GM12873 (cell line): ENCODE results near the gene PDE10A.

ENCODE experiments used
- TF ChIP-seq, protein P1 (sequence below): IDR thresholded peaks from 2 replicates; pipeline ENCODE4 v1.5.1; 2012; ENCODE audit warnings: low read depth, mild to moderate bottlenecking, moderate library complexity, low read length, control low read depth; ENCODE audit not compliant: insufficient read depth; ENCODE audit errors: missing control alignments

Gene PDE10A

DNA sequence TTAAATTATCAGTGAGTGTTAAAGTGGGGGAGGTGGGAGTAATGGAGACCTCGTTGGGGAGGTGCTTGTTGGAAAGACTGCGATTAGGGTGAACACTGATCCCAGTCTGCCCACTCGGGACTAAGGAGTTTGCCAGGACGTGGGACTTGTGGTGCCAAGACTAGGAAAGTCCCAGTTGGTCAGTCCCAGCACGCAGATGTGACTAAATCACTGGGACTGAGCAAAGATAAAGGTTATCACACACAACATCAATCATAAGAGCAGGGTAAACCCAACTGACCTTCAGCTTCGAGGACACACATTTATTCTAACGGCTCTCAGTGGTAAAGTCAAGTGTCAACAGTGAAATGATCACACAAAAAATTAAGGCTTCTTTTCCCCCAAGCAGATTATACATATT lies 45.5 kb downstream of the PDE10A start:
- TF ChIP-seq, protein P1, sequence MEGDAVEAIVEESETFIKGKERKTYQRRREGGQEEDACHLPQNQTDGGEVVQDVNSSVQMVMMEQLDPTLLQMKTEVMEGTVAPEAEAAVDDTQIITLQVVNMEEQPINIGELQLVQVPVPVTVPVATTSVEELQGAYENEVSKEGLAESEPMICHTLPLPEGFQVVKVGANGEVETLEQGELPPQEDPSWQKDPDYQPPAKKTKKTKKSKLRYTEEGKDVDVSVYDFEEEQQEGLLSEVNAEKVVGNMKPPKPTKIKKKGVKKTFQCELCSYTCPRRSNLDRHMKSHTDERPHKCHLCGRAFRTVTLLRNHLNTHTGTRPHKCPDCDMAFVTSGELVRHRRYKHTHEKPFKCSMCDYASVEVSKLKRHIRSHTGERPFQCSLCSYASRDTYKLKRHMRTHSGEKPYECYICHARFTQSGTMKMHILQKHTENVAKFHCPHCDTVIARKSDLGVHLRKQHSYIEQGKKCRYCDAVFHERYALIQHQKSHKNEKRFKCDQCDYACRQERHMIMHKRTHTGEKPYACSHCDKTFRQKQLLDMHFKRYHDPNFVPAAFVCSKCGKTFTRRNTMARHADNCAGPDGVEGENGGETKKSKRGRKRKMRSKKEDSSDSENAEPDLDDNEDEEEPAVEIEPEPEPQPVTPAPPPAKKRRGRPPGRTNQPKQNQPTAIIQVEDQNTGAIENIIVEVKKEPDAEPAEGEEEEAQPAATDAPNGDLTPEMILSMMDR: no peak

DNA sequence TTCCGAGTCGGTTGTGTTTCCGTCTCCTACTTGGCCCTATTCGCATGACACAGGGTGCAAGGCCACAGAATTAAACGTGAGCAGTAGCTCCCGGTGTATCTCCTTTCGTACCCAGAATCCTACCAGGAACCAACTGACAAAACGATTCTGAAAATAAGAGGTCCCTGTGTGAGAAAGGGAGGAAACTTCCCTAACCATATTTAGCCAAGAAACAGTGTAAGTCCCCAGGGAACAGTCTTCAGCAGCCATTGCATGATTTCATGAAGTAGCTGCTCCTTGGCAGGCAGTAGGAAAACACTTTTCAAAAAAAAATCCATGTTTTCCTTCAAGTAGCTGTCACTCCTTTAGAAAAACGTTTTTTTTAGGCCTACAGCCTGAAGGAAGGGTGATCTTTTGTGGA lies 46.9 kb downstream of the PDE10A start:
- TF ChIP-seq, protein P1: no peak

DNA sequence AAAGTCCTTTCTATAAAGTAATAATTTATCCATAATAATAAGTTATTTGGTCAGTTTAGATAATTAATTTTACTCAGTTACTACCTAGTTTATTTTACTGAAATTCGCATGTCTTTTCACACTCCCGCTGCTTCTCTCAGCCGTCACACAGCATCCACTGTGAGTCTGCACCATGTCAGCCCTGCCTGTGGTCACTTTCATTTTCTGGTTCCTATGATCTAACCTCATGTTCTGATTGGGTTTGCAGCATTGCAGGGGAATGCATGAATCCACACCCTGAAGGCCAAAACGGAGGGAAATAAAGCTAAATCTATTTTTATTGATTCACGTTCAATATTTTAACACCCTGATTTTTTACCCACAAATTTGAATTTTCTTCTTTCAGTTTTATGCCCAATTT lies 47.4 kb downstream of the PDE10A start:
- TF ChIP-seq, protein P1: no peak

DNA sequence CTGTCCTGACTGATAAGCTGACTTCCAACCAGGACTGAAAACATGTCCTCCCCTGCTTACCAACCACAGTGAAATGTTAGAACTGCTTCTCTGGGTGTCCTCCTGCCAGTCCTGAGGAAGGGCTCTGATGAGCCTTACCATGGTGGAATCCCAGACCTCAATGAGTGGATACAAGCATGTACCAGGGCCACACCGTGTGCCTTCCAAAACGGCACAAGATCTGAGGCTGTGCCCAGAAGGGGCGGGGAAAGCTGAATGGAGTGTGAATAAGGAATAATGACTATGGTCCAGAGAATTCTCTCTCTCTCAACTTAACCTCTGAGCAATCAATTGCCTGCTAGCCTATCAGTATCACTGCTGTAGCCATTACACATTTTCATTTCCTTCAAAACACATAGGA lies 51.7 kb downstream of the PDE10A start:
- TF ChIP-seq, protein P1: no peak

DNA sequence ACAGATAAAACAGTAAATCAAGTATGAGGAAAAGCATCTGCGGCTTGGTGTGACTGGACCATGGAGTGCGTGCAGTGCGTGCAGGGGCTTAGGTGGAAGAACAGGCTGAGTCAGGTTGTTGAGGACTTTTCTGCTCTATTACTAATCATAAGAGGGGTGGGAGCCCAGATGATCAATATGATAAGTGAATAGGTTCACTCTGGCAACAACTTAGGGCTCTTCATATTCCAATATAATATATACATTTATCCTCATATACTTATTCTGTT lies 56.4 kb downstream of the PDE10A start:
- TF ChIP-seq, protein P1: no peak

DNA sequence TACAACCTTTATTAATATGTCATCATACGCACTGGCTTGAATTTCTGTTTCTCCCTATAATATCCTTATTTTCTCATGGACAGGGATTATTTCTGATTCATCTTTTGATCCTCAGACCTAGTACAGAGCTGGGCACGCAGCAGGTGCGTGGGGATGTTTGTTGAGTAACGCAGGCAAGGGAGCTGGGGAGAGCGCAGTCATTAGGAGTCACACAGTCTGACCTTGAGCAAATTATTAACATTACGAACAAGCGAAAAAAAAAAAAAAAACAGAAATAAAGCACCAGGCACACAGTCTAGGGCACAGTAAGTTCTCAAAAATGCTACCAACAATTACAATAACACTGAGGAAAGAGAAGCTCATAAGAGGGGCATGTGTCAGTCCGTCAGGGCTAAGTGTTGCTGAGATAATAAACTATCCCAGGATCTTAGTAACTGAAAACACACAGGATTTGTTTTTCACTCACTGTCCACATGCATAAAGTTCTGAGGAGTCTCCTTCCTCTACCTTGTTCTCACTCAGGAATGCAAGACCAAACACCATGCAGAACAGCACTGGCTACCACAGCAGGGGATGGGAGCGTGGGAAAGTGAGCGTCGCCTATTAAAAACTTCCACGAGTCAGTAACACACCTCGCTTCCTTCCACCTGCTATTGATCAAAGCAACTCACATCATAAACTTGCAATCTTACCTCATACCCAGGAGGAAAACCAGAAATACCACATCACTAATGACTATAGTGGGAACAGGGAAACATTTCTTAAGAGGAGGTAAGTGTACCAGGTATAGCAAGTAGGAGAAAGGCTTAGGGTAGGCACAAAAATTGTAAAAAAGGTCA lies 56.9 kb downstream of the PDE10A start:
- TF ChIP-seq, protein P1: no peak

DNA sequence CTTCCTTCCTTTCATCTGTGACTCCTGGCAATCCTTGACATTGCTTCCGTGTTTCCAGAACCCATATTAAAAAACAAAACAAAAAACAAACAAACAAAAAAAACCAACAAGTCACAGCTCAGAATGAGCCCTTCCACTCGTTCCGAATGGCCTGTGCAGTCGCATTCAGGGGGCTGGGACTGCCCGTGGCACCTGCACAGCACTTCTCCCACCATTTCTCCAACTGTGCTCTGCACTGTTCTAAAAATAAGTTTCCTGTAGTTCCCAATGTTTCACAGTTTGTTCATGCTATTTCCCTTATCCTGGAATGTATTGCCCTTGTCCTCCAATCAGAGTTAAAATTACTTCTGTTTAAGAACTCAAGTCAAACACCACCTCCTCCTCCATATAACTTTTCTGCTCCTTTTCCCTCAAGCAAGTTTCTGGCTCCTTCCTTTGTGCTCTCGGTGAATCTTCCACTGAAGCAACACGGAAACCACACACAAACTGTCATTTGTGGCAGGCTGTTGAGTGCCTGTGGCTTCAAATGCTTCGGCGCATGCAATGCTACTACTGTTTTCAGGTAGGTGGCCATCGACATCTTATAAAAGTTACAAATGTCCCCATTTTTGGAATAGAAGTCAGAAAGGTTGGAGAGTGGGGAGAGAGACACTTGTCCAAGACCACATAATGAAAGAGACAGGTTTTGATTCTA lies 57.7 kb downstream of the PDE10A start:
- TF ChIP-seq, protein P1: no peak
